Astrocyte of the cerebellum (primary cell): Measurements from ENCODE around the gene LRRC56.

ENCODE experiments used
- DNase-seq: peaks from one replicate; pipeline ENCODE4 v3.0.0-alpha.2; 2011; ENCODE audit warnings: low read depth
- H3K4me3 ChIP-seq: 2 replicates; pipeline ENCODE4 v1.5.1; 2011; ENCODE audit warnings: mild to moderate bottlenecking, low read depth, low read length, moderate library complexity
- CTCF ChIP-seq: IDR thresholded peaks from 2 replicates; pipeline ENCODE4 v1.5.1; 2012; ENCODE audit warnings: low read length, low read depth, moderate library complexity, mild to moderate bottlenecking; ENCODE audit errors: missing control alignments
- in situ Hi-C: cut with HindIII; loops from 2 replicates; pipeline ENCODE4 v1.10.0; 2017; ENCODE audit warnings: low sequenced_read_pairs

The LRRC56 gene

GRCh38 chr11:598005-598680, 60.8 kb downstream of the LRRC56 start:
- H3K4me3 ChIP-seq: no peak overlapping the region
- in situ Hi-C loops: no loop called here
- no peak for TF ChIP-seq CTCF
- DNase-seq: no peak

- H3K4me3 ChIP-seq: no peak overlapping the region
- no peak for DNase-seq
- in situ Hi-C loops: no loop called here
- no peak for TF ChIP-seq CTCF
Measured at GRCh38 chr11:601573-602245, 64.4 kb downstream of the LRRC56 start.

DNA sequence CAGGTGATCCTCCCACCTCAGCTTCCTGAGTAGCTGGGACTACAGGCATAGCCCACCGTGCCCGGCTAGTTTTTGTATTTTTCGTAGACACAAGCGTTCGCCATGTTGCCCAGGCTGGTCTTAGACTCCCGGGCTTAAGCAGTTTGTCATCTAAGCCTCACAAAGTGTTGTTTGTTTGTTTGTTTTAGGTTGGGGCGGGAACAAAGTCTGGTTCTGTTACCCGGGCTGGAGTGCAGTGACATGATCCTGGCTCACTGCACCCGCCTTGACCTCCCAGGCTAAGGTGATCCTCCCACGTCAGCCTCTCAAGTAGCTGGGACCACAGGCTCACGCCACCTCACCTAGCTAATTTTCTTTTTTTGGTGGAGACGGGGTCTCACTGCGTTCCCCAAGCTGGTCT, 65.8 kb downstream of the LRRC56 start:
- in situ Hi-C loops: no loop called here
- no peak for TF ChIP-seq CTCF
- no peak overlapping the region for H3K4me3 ChIP-seq
- DNase-seq: no peak
